NB4 (cell line): ENCODE data around the gene RREB1.

Source experiments
- POLR2A ChIP-seq: IDR thresholded peaks from 2 replicates; pipeline ENCODE4 v1.6.1; 2011; ENCODE audit warnings: mild to moderate bottlenecking; ENCODE audit not compliant: insufficient read length; ENCODE audit errors: extremely low read depth
- TF ChIP-seq, protein P1 (sequence below): IDR thresholded peaks from one replicate; pipeline ENCODE4 v1.5.1; 2012; ENCODE audit warnings: low read depth, low read length

- no peak for TF ChIP-seq POLR2A
- TF ChIP-seq, protein P1, sequence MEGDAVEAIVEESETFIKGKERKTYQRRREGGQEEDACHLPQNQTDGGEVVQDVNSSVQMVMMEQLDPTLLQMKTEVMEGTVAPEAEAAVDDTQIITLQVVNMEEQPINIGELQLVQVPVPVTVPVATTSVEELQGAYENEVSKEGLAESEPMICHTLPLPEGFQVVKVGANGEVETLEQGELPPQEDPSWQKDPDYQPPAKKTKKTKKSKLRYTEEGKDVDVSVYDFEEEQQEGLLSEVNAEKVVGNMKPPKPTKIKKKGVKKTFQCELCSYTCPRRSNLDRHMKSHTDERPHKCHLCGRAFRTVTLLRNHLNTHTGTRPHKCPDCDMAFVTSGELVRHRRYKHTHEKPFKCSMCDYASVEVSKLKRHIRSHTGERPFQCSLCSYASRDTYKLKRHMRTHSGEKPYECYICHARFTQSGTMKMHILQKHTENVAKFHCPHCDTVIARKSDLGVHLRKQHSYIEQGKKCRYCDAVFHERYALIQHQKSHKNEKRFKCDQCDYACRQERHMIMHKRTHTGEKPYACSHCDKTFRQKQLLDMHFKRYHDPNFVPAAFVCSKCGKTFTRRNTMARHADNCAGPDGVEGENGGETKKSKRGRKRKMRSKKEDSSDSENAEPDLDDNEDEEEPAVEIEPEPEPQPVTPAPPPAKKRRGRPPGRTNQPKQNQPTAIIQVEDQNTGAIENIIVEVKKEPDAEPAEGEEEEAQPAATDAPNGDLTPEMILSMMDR: no peak
Measured at GRCh38 chr6:7178280-7178679, 70.5 kb downstream of the RREB1 start.
